HEK293 (cell line): Measurements from ENCODE around the gene SCRT2.
A peak's percentile ranks its signal among the peaks of the same experiment; 100 is the strongest.

ENCODE experiments used
- CTCF ChIA-PET: fragments of 350-600 bp; formaldehyde crosslinking; extraction: SDS; loops from one replicate; lab custom pipeline; 2021; ENCODE audit warnings: antibody characterized with exemption; lab: Yijun Ruan, JAX
- POLR2A ChIA-PET: fragments of 300-600 bp; formaldehyde crosslinking; extraction: SDS; loops from one replicate; lab custom pipeline; 2020; ENCODE audit warnings: antibody characterized with exemption, inconsistent platforms; lab: Yijun Ruan, JAX
- H3K27ac ChIP-seq: fragments of 200-500 bp; sonication (Bioruptor generic); 2 replicates; pipeline ENCODE4 v1.5.1; 2014; ENCODE audit warnings: low read depth, low read length, control low read depth, inconsistent platforms; ENCODE audit errors: extremely low read depth
- H3K36me3 ChIP-seq, 2 experiments: fragments of 200-500 bp in 1 of 2; sonication (Bioruptor generic) in 1 of 2; 1 replicate in 1 of 2; 2 replicates in 1 of 2; pipeline ENCODE4 v1.5.1; 2014 to 2017; ENCODE audit warnings: inconsistent platforms in 2 of 2, low read length in 2 of 2; ENCODE audit not compliant: control insufficient read depth in 2 of 2, insufficient read depth in 1 of 2
- H3K4me1 ChIP-seq: fragments of 200-500 bp; sonication (Bioruptor generic); 2 replicates; pipeline ENCODE4 v1.5.1; 2014; ENCODE audit warnings: mild to moderate bottlenecking, low read length, inconsistent platforms; ENCODE audit not compliant: control insufficient read depth, insufficient read depth
- H3K4me3 ChIP-seq: 2 replicates; pipeline ENCODE4 v1.5.1; 2011; ENCODE audit warnings: low read depth, mild to moderate bottlenecking, control low read depth, low read length, moderate library complexity
- H3K9me3 ChIP-seq: fragments of 200-500 bp; sonication (Bioruptor generic); 2 replicates; pipeline ENCODE4 v1.5.1; 2014; ENCODE audit warnings: low read depth, low read length, inconsistent platforms; ENCODE audit not compliant: control insufficient read depth, insufficient read depth
- CTCF ChIP-seq: fragments of 450-650 bp; formaldehyde crosslinking; IDR thresholded peaks from 2 replicates; pipeline ENCODE4 v1.5.1; 2016; ENCODE audit warnings: missing biosample characterization, missing genetic modification characterization
- EGR2 ChIP-seq: fragments of 450-650 bp; formaldehyde crosslinking; IDR thresholded peaks from 2 replicates; pipeline ENCODE4 v1.5.1; 2016; ENCODE audit warnings: low read depth, missing biosample characterization, missing genetic modification characterization
- MEIS1 ChIP-seq: sonication (generic); formaldehyde crosslinking; IDR thresholded peaks from 2 replicates; pipeline ENCODE4 v1.8.1; 2022; ENCODE audit warnings: missing genetic modification reagents, mild to moderate bottlenecking, borderline replicate concordance
- PATZ1 ChIP-seq: fragments of 450-650 bp; formaldehyde crosslinking; IDR thresholded peaks from 2 replicates; pipeline ENCODE4 v1.5.1; 2016; ENCODE audit warnings: missing biosample characterization, missing genetic modification characterization
- PRDM10 ChIP-seq: fragments of 450-650 bp; formaldehyde crosslinking; IDR thresholded peaks from 2 replicates; pipeline ENCODE4 v1.5.1; 2016; ENCODE audit warnings: missing biosample characterization, missing genetic modification characterization
- SP7 ChIP-seq: fragments of 450-650 bp; formaldehyde crosslinking; IDR thresholded peaks from 2 replicates; pipeline ENCODE4 v1.5.1; 2016; ENCODE audit warnings: missing biosample characterization, missing genetic modification characterization
- TRIM28 ChIP-seq: IDR thresholded peaks from 2 replicates; pipeline ENCODE4 v1.6.1; 2011; ENCODE audit warnings: low read length, control low read depth, borderline replicate concordance
- WT1 ChIP-seq: fragments of 450-650 bp; formaldehyde crosslinking; IDR thresholded peaks from 2 replicates; pipeline ENCODE4 v1.5.1; 2016; ENCODE audit warnings: missing biosample characterization, missing genetic modification characterization
- ZFHX2 ChIP-seq: fragments of 450-650 bp; formaldehyde crosslinking; conservative IDR thresholded peaks from 2 replicates; pipeline ENCODE4 v1.5.1; 2016; ENCODE audit warnings: missing biosample characterization, missing genetic modification characterization
- ZNF140 ChIP-seq: fragments of 450-650 bp; formaldehyde crosslinking; IDR thresholded peaks from 2 replicates; pipeline ENCODE4 v1.5.1; 2016; ENCODE audit warnings: missing biosample characterization, missing genetic modification characterization
- ZNF16 ChIP-seq: fragments of 450-650 bp; formaldehyde crosslinking; IDR thresholded peaks from 2 replicates; pipeline ENCODE4 v1.5.1; 2016; ENCODE audit warnings: low read depth, missing biosample characterization, missing genetic modification characterization
- ZNF169 ChIP-seq: fragments of 450-650 bp; formaldehyde crosslinking; IDR thresholded peaks from 2 replicates; pipeline ENCODE4 v1.5.1; 2016; ENCODE audit warnings: missing biosample characterization, missing genetic modification characterization
- ZNF202 ChIP-seq: fragments of 450-650 bp; formaldehyde crosslinking; IDR thresholded peaks from 2 replicates; pipeline ENCODE4 v1.5.1; 2016; ENCODE audit warnings: missing biosample characterization, missing genetic modification characterization, borderline replicate concordance
- ZNF280C ChIP-seq: fragments of 450-650 bp; formaldehyde crosslinking; IDR thresholded peaks from 2 replicates; pipeline ENCODE4 v1.5.1; 2016; ENCODE audit warnings: missing biosample characterization, missing genetic modification characterization
- ZNF292 ChIP-seq: fragments of 450-650 bp; formaldehyde crosslinking; IDR thresholded peaks from 2 replicates; pipeline ENCODE4 v1.5.1; 2016; ENCODE audit warnings: low read depth, missing biosample characterization, missing genetic modification characterization, borderline replicate concordance
- ZNF341 ChIP-seq: fragments of 450-650 bp; formaldehyde crosslinking; IDR thresholded peaks from 2 replicates; pipeline ENCODE4; 2016; ENCODE audit warnings: low read depth, missing biosample characterization, missing genetic modification characterization
- ZNF398 ChIP-seq: fragments of 450-650 bp; formaldehyde crosslinking; IDR thresholded peaks from 2 replicates; pipeline ENCODE4 v1.5.1; 2017; ENCODE audit warnings: missing biosample characterization, missing genetic modification characterization
- ZNF473 ChIP-seq: fragments of 450-650 bp; formaldehyde crosslinking; IDR thresholded peaks from 2 replicates; pipeline ENCODE4 v1.5.1; 2017; ENCODE audit warnings: missing biosample characterization, missing genetic modification characterization
- ZNF549 ChIP-seq: fragments of 450-650 bp; IDR thresholded peaks from 2 replicates; pipeline ENCODE4 v1.5.1; 2018; ENCODE audit warnings: missing biosample characterization, missing genetic modification characterization, mild to moderate bottlenecking, inconsistent platforms, moderate library complexity
- ZNF670 ChIP-seq: fragments of 450-650 bp; formaldehyde crosslinking; IDR thresholded peaks from 2 replicates; pipeline ENCODE4 v1.5.1; 2016; ENCODE audit warnings: missing biosample characterization, missing genetic modification characterization, low read depth

Gene SCRT2

GRCh38 chr20:662277-663192 is 13.1 kb downstream of the SCRT2 start:
- Histone ChIP-seq H3K9me3 (no peaks in the 10 kb centered on the region), H3K36me3 (no peaks in the 10 kb centered on the region), H3K4me3 (no peak overlapping the region), H3K4me1 (no peaks in the 10 kb centered on the region), H3K27ac (no peak overlapping the region)
- ChIA-PET CTCF (interaction anchor here (0.6 to 1.0 kb wide), 4 partner anchors 17 to 315 kb away, joined by 3 read pairs; no protein-coding TSS in a partner anchor), POLR2A (no interaction called here)
- TF ChIP-seq EGR2 (tag by site-specific recombination) (peak; percentile 83), ZNF280C (tag by site-specific recombination) (no peak), ZNF202 (no peak), ZNF341 (tag by site-specific recombination) (no peak), ZFHX2 (tag by site-specific recombination) (peak; percentile 79), SP7 (no peak), CTCF (tag by site-specific recombination) (no peak), PRDM10 (tag by site-specific recombination) (no peak), ZNF292 (tag by site-specific recombination) (no peak), MEIS1 (no peak), ZNF670 (tag by site-specific recombination) (no peak), TRIM28 (no peak), ZNF140 (tag by site-specific recombination) (no peak), ZNF473 (tag by site-specific recombination) (no peak)

- TF ChIP-seq PATZ1 (tag by site-specific recombination) (no peak), EGR2 (tag by site-specific recombination) (peak; percentile 20; the same call in 1 of the 2 replicates), ZNF169 (no peak), ZNF398 (tag by site-specific recombination) (peak; percentile 42; the same call in 1 of the 2 replicates), WT1 (no peak), ZNF16 (tag by site-specific recombination) (no peak), ZFHX2 (tag by site-specific recombination) (peak; percentile 64), ZNF549 (tag by site-specific recombination) (no peak)
- ChIA-PET POLR2A (no interaction called here), CTCF (interaction anchor here (1.0 kb wide), 1 partner anchor 16 kb away, joined by 3 read pairs; no protein-coding TSS in a partner anchor)
- Histone ChIP-seq H3K4me1 (no peaks in the 10 kb centered on the region), H3K4me3 (no peak overlapping the region), H3K27ac (no peak overlapping the region), H3K9me3 (no peaks in the 10 kb centered on the region), H3K36me3 (no peaks in the 10 kb centered on the region)
Observed at GRCh38 chr20:661474-662270, 13.9 kb downstream of the SCRT2 start.
